Measurements from ENCODE around the gene CEP128.

The CEP128 gene

GRCh38 chr14:80844872-80845271, 96.7 kb downstream of the CEP128 start:
- DNase-seq (ENCODE audit: extremely low read depth, low read depth), result no peak
- no peak overlapping the region for H3K4me3 ChIP-seq (replicated peaks; ENCODE audit: low read depth, low read length)
- TF ChIP-seq CTCF (IDR thresholded peaks at IDR 0.05; ENCODE audit: low read depth, low read length, missing control alignments), result no peak

GRCh38 chr14:80839743-80840142, 101.8 kb downstream of the CEP128 start:
- DNase-seq (ENCODE audit: extremely low read depth, low read depth), result no peak
- no peak overlapping the region for H3K4me3 ChIP-seq (replicated peaks; ENCODE audit: low read depth, low read length)
- no peak for TF ChIP-seq CTCF (IDR thresholded peaks at IDR 0.05; ENCODE audit: low read depth, low read length, missing control alignments)

GRCh38 chr14:80809663-80810062, 131.9 kb downstream of the CEP128 start:
- DNase-seq (ENCODE audit: extremely low read depth, low read depth), result no peak
- TF ChIP-seq CTCF (IDR thresholded peaks at IDR 0.05; ENCODE audit: low read depth, low read length, missing control alignments), result no peak
- no peak overlapping the region for H3K4me3 ChIP-seq (replicated peaks; ENCODE audit: low read depth, low read length)

- no peak overlapping the region for H3K4me3 ChIP-seq (replicated peaks; ENCODE audit: low read depth, low read length)
- DNase-seq (ENCODE audit: extremely low read depth, low read depth), result no peak
- no peak for TF ChIP-seq CTCF (IDR thresholded peaks at IDR 0.05; ENCODE audit: low read depth, low read length, missing control alignments)
Observed at GRCh38 chr14:80805136-80805535, 136.4 kb downstream of the CEP128 start.

- no peak for TF ChIP-seq CTCF (IDR thresholded peaks at IDR 0.05; ENCODE audit: low read depth, low read length, missing control alignments)
- no peak overlapping the region for H3K4me3 ChIP-seq (replicated peaks; ENCODE audit: low read depth, low read length)
- no peak for DNase-seq (ENCODE audit: extremely low read depth, low read depth)
Observed at GRCh38 chr14:80798878-80799277, 142.7 kb downstream of the CEP128 start.

- H3K4me3 ChIP-seq (replicated peaks; ENCODE audit: low read depth, low read length), result no peak overlapping the region
- no peak for TF ChIP-seq CTCF (IDR thresholded peaks at IDR 0.05; ENCODE audit: low read depth, low read length, missing control alignments)
- DNase-seq (ENCODE audit: extremely low read depth, low read depth), result no peak
Observed at GRCh38 chr14:80798211-80798610, 143.3 kb downstream of the CEP128 start.

- TF ChIP-seq CTCF (IDR thresholded peaks at IDR 0.05; ENCODE audit: low read depth, low read length, missing control alignments), result no peak
- no peak for DNase-seq (ENCODE audit: extremely low read depth, low read depth)
Observed at GRCh38 chr14:80792771-80793170, 148.8 kb downstream of the CEP128 start.

More at GRCh38 chr14:80792771-80793170, 148.8 kb downstream of the CEP128 start:
- H3K4me3 ChIP-seq (replicated peaks; ENCODE audit: low read depth, low read length), result no peak overlapping the region

All from HFF-Myc (cell line).